ENCODE data around the gene PWWP3B.
"Not testable (repeated sequence)": the region's sequence is repeated elsewhere in the genome, so short reads cannot be mapped to it uniquely, and the experiment has no call there.

PWWP3B gene

DNA sequence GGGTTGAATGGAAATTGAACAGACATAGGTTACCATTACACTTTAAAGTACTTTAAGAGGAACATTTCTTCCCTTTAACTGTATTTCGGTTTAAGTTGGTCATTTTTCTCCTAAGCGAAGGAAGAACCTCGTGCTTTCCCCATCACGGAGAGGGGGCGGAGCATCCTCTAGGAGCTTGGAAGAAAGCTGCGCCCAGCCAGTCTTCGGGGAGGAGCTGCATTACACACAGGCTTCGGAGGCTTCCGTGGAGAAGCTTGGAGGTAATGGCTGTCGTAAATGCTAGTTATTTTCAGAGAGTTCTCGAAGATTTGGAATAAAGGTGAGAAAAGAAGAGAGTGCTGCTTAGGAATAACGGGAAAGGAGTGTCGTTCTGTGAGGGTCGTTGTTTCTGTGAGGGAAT, at the start of gene PWWP3B:
TSS of gene PWWP3B (plus strand) at position 199 of the 400 bp plus-strand sequence. CDS start 37,128 bp downstream, outside the sequence.
- FAIRE-seq (no peak), DNase-seq (ENCODE audit: insufficient read length, low spot score) (no peak)

DNA sequence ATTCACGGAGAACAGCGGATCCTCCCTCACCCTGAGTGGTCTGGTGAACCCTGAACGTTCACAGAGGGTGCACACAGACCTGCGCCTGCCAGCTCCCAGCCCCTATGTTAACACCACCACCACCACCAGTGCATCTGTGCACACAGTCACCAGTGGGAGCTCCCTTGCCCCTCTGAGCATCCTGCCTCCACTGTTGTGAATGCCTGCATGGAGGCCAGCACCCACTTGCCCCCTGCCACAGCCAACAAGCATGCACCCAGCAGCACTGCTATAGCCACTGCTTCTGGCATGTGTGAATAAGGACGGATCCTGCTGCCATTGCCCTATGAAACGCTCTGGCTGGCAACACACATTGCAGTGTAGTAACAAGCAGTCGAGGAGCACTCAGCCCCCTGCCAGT, 29.1 kb upstream of the PWWP3B start:
- no peak for FAIRE-seq
- no peak for DNase-seq (ENCODE audit: insufficient read length, low spot score)

GRCh38 chrX:106144755-106145639, 23.1 kb upstream of the PWWP3B start:
- FAIRE-seq (no peak), DNase-seq (ENCODE audit: insufficient read length, low spot score) (no peak)

DNA sequence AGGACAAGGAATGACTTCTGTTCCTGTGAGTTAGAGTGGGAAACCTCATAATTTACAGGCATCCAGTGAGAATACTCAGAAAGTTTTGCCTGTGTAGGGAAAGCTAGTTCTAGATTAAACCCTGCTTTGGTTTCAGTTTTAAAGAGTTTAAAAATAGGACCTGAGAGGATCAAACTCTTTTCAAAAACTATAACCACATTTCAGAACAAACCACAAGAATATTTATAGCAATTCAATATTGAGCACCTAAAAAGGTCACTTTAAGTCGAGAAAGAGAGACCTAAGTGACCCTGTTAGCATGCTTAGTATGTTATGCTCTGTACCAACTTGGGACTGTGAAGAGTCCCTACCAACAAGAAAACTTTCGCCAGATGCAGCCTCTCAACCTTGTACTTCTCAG, 17.4 kb upstream of the PWWP3B start:
- DNase-seq (ENCODE audit: insufficient read length, low spot score), result no peak
- FAIRE-seq, result no peak

DNA sequence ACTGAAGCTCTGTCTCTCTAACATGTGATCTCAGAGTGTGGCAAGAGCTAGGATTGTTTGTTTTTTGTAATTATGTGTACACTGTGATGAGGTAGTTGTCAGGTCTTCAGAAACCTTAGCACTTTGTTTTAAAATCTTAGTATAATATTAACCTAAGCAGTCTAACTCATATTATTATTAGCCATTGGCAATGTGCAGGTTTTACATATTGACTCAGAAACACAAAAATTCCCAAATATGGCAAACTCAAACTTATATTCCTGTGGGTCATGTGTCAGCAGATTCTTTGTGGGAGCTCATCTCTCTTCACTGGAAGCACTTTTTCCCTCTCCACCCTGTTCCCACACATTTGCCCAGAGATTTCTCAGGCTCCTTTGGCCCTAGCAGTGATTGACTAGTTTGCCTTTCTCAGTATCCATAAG, 8.2 kb upstream of the PWWP3B start:
- no peak for FAIRE-seq
- no peak for DNase-seq (ENCODE audit: insufficient read length, low spot score)

DNA sequence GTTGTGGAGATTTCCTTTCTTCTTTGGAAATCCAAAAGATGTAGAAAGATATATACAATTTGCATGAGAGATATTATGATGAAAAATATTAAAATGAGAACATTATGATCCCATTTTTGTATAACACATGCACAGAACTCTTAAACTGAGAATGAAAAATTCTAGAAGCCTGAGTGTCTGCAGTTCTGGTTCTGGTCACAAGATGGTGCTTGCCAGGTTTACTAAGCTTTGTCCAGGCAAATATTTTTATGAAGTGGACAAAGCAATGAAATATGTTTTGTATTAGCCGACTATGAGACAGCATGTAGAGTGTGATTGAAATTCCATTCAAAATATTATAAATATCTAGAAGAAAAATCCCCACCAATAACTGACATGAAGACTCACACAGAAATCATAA, 2.2 kb downstream of the PWWP3B start:
- no peak for FAIRE-seq
- DNase-seq (ENCODE audit: insufficient read length, low spot score), result no peak

DNA sequence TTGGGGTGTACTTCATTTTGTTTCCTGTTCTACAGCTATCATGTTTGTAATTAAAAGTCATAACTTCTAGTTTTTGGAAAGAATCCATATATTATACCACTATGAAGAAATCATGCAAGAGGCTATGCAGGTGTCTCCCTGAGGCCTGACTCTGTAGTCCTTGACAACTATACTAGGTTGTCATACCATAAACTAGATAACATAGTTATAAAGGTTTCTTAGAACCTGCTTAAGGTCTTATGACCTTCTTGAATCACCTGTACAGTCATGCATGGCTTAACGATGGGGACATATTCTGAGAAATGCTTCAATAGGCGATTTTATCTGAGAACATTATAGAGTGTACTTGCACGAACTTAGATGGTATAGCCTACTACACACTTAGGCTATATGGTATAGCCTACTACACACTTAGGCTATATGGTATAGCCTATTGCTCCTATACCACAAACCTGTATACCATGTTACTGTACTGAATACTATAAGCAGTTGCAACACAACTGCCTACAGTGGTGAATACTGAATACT, 3.3 kb downstream of the PWWP3B start:
- DNase-seq (ENCODE audit: insufficient read length, low spot score) (no peak), FAIRE-seq (no peak)

DNA sequence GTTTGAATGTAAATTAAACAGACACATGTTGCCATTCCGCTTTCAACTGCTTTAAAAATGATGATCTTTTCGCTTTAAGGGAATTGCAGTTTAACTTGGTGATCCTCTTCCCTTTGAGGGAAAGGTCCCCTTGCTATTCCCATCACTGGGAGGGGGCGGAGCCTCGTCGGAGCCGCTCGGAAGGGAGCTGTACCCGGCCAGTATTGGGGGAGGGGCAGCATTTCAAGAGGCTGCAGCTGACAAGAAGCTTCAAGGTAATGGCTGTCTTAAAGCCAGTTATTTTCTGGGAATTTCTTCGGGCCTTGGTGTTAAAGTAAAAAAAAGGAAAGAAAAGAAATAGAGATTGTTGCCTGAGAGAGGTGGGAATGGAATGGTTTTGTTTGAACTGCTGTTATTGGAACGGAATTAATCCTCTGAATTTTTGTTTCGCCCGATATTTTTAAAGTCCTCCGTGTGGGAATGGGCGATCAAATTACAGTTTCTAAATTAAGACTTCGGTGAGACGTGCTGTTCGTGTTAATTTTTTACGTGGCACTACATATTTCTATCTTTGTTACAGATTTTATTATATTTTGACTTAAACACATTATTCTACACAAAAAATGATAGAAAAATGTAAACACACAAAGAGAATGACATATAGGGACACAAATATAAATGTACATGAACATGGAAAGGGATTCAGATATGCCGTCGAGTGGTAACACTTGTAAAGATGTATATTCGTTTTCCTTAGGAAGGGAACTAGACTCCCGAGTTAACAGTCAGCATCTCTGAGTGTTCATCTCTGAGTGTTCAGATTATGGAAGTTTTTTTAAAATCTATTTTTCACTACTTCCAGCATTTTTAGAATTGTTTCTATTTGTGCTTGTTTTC, 9.2 kb downstream of the PWWP3B start:
- FAIRE-seq (no peak), DNase-seq (ENCODE audit: insufficient read length, low spot score) (no peak)

GRCh38 chrX:106177982-106178321, 9.8 kb downstream of the PWWP3B start:
- FAIRE-seq, result no peak
- DNase-seq (ENCODE audit: insufficient read length, low spot score), result no peak

DNA sequence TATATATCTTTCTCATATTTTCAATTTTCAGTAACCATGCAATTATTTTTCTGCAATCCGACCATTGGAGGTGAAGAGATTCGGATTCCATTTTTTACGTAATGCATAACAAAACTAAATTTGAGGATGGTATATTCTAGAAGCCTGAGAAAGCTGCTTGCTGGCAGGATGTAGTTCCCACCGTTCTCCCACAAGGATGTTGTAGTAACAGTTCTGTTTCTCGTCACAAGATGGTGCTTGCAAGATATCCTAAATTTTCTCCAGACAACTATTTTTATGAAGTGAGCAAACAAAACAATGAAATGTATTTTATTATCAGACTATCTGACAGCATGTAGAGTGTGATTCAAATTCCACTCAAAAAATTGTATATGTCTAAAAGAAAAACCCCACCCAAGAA, 10.7 kb downstream of the PWWP3B start:
- DNase-seq (ENCODE audit: insufficient read length, low spot score) (no peak), FAIRE-seq (no peak)

GRCh38 chrX:106183685-106184084, 15.6 kb downstream of the PWWP3B start:
- not testable (repeated sequence) for FAIRE-seq; DNase-seq (ENCODE audit: insufficient read length, low spot score)

DNA sequence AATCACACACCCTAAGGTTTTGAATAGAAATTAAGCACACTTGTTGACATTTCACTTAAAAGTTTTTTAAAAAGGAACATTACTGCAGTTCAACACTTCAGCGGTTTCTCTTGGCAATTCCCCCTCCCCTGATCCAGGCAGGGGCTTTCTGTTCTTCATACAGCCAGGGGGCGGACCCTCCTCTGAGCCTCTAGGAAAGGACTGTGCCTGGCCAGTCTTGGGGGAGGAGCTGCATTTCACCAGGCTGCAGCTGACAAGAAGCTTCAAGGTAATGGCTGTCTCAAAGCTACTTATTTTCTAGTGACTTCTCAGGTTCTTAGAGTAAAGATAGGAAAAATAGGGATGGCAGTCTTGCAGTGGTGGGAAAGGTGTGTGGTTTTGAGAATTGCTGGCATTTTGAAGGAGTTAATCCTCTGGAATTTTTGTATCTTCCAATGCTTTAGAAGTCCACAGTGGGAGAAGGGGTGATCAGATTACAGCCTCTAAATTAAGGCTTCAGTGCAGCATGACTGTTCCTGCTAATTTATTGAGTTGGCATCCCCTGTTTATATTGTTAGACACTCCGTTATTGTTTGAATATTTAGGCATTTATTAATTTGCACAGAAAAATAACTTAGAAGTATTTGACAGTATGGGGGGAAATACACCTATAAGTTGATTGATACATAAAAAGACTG, 33.5 kb downstream of the PWWP3B start:
- no peak for FAIRE-seq
- DNase-seq (ENCODE audit: insufficient read length, low spot score), result no peak

- FAIRE-seq (no peak), DNase-seq (ENCODE audit: insufficient read length, low spot score) (no peak)
Observed at GRCh38 chrX:106203315-106203714, 35.2 kb downstream of the PWWP3B start.

- no peak for DNase-seq (ENCODE audit: insufficient read length, low spot score)
- no peak for FAIRE-seq
Observed at GRCh38 chrX:106208154-106208553, 40.0 kb downstream of the PWWP3B start.
